ENCODE data around the gene ZNF503. TPM values are rescaled to one million over a fixed set of nuclear protein-coding genes. Genes with fewer than 3 reads are reported as not detected.

Gene ZNF503
- total RNA-seq, 1 donor from 2014 or later, result 36.2 TPM

DNA sequence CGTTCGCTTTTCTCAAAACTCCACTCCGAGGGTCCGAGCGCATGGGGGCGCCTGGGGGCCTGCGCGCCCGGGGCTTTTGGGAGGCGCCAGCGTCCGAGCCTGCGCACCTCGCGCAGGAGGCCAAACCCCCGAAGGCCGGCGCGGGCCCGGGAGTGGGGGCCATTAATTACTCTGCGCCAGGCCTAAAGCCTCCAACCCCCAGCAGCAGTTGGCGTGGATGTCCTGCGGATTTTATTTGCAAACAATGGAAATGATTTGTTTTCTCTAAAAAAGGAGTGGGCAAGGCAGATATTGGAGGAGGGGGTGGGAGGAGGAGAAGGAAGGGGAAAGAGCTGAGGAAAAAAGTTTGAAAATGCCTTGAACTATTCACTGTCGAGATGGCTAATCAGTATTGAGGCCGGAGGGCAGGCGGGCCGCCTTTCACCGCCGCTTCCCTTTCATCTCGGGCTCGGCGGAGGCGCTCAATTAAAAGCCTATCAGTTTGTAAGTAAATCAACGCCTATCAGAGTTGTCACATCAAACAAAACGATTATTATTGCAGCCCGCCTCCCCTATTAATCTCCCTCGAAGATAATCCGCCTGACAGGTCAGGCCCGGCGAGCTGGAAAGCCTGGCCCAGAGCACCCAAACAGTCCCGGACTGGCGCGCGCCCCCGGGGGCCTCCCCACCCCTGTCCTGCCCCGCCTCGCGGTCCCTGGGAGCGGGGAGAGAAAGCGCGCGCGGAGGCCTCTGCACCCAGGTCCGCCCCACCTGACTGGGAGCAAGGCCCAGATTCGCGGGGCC, 3.4 kb upstream of the ZNF503 start:
- Histone ChIP-seq H3K27ac (peak overlapping the region; percentile 96), H3K4me3 (peak overlapping the region; percentile 81), H3K36me3 (no peaks in the 10 kb centered on the region), H3K9me3 (no peaks in the 10 kb centered on the region), H3K4me1 (peaks cover 21% of the 10 kb centered on the region), H3K27me3 (peaks cover 7% of the 10 kb centered on the region)
- DNase-seq (peak; percentile 87), ATAC-seq (peak; percentile 4)
- TF ChIP-seq, protein P1, sequence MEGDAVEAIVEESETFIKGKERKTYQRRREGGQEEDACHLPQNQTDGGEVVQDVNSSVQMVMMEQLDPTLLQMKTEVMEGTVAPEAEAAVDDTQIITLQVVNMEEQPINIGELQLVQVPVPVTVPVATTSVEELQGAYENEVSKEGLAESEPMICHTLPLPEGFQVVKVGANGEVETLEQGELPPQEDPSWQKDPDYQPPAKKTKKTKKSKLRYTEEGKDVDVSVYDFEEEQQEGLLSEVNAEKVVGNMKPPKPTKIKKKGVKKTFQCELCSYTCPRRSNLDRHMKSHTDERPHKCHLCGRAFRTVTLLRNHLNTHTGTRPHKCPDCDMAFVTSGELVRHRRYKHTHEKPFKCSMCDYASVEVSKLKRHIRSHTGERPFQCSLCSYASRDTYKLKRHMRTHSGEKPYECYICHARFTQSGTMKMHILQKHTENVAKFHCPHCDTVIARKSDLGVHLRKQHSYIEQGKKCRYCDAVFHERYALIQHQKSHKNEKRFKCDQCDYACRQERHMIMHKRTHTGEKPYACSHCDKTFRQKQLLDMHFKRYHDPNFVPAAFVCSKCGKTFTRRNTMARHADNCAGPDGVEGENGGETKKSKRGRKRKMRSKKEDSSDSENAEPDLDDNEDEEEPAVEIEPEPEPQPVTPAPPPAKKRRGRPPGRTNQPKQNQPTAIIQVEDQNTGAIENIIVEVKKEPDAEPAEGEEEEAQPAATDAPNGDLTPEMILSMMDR (IDR thresholded peaks at IDR 0.05), result no peak
- intact Hi-C loops (cut with DNase I), result no loop called here

DNA sequence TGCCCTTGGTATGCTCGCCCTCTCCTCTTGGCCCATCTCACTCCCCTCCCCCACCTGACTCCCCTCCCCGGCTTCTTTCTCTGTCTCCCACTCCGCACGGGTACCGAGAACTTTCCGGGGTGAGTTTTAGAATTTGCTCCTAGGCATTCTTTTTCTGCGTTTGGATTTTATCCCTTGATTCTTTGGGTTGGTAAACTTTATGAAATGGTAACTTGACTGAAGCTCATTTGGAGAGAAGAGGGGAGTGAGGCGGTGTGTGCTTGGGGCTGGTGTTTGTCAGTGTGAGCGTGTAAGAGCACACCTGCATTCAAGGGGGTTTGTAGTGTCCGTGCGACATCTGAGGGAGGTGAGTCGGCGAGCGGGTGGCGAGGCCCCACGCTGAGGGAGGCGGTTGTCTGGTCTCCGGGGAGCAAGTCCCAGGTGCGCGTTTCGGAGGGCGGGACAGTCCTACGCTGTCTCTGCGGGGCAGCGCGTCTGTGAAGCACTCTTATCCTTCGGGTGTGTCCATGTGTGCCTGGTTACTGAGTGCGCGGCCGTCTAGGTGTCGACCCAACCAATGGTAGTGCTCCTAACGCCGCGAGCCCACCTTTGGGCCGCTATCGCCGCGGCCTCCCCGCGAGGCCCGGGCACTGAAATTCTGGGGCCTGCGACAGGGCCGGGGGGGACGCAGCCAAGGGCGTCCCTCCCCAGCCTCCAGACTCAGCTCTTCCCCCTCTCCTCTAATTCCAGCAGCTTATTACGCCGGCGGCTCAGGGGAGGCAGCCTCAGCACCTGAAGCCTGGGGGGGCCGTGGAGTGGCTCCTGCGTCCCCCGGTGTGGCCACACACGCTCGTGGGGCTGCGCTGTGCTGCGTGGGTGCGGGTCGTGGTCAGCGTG, 2.6 kb upstream of the ZNF503 start:
- H3K27ac ChIP-seq, result peak overlapping the region; percentile 96
- H3K4me3 ChIP-seq, result peak overlapping the region; percentile 81
- peaks cover 7% of the 10 kb centered on the region for H3K27me3 ChIP-seq
- ATAC-seq (peak; percentile 25), DNase-seq (peak; percentile 89)
- H3K9me3 ChIP-seq, result no peaks in the 10 kb centered on the region
- TF ChIP-seq, protein P1 (IDR thresholded peaks at IDR 0.05), result no peak
- intact Hi-C loops (cut with DNase I), result no loop called here
- H3K36me3 ChIP-seq, result peaks cover under 1% of the 10 kb centered on the region
- peaks cover 17% of the 10 kb centered on the region for H3K4me1 ChIP-seq

DNA sequence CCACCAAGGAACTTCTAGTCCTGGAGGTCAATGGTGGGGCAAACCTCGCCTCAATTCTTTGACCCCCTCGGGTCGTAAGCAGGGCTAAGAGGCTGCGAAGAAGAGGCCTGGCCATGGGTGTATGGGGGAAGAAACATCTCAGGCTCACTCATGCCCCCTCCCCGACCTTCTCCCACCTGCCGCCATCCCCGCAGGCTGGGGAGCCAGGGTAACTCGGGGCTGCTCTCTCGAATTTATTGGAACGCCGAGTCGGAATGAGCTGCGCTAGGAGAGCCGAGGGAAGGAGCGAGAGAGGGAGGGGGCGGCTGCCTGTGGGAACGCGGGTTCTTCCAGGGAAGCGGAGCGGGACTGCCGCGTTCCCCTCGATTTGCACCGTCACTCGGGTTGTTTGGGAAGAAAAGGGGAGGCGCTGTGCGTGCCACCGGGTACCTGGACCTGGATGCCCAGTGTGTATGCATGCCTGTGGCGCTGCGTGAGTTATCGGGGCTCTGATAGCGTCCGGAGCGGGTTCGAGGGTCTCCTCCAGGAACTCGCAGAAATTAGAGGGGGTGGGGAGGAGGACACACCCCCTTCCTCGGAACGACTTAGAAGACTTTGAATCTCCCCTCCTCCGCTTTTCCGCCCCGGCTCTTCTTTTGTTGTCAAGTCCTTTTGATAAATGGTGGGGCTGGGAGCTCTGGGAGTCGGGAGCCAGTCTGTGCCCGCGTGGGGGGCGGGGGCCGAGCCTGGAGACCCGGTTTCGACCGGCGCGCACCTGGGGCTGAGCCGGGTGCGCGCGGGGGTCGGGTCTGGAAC, 1.8 kb upstream of the ZNF503 start:
- no peak for ATAC-seq
- peaks cover 7% of the 10 kb centered on the region for H3K27me3 ChIP-seq
- H3K9me3 ChIP-seq, result no peaks in the 10 kb centered on the region
- H3K4me1 ChIP-seq, result peaks cover 17% of the 10 kb centered on the region
- H3K36me3 ChIP-seq, result peaks cover 8% of the 10 kb centered on the region
- TF ChIP-seq, protein P1 (IDR thresholded peaks at IDR 0.05), result no peak
- H3K4me3 ChIP-seq, result peak overlapping the region; percentile 81
- peak overlapping the region; percentile 96 for H3K27ac ChIP-seq
- intact Hi-C loops (cut with DNase I), result no loop called here
- peak; percentile 79 for DNase-seq

DNA sequence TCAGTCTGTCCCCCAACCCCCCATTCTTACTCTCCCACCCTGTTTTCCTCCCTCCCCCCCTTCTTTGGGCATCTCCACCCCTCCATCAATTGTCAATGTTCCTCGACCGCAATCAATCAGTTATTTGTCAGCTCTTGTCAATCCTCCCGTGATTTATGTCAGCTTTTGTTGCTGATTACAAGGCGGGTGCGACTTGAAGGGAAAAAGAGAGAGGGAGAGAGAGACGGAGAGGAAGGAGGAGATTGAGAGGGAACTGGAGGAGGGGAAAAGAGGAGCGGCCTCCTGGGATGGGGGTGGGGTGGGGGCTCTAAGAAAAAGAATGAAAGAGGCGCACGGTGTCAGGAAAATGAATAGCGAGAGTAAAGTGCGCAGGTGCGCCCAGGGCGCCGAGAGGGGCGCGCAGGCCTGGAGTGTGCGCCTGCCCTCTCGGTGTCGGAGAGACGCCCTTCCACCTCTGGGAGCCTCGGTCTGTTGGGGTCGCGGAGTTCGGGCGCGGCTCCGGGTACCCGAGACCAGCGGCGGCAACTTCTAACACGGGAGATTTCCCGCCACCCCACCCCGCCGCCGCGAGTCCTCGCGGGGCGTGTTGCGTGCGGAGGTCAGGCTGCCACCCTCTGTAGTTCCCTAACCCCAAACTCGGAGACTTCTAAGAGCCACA, 1.1 kb upstream of the ZNF503 start:
- peaks cover 17% of the 10 kb centered on the region for H3K4me1 ChIP-seq
- H3K4me3 ChIP-seq, result peak overlapping the region; percentile 81
- H3K36me3 ChIP-seq, result peaks cover 8% of the 10 kb centered on the region
- peaks cover 7% of the 10 kb centered on the region for H3K27me3 ChIP-seq
- intact Hi-C loops (cut with DNase I), result no loop called here
- DNase-seq (peak; percentile 74), ATAC-seq (no peak)
- peak overlapping the region; percentile 96 for H3K27ac ChIP-seq
- no peaks in the 10 kb centered on the region for H3K9me3 ChIP-seq
- TF ChIP-seq, protein P1 (IDR thresholded peaks at IDR 0.05), result no peak
